Neural progenitor cell (in vitro differentiated cells): ENCODE data around the gene HOMER2.

Experiments used
- CTCF ChIP-seq: fragments of 200-600 bp; sonication (generic); IDR thresholded peaks from 2 replicates; pipeline ENCODE4 v1.5.1; 2017; ENCODE audit warnings: antibody characterized with exemption, mild to moderate bottlenecking
- EZH2 ChIP-seq: fragments of 200-600 bp; sonication (generic); IDR thresholded peaks from 2 replicates; pipeline ENCODE4 v1.6.1; 2017; ENCODE audit warnings: antibody characterized with exemption, mild to moderate bottlenecking, moderate library complexity
- EZH2phosphoT487 ChIP-seq: fragments of 200-600 bp; sonication (generic); IDR thresholded peaks from 2 replicates; pipeline ENCODE4 v1.6.1; 2017; ENCODE audit warnings: antibody characterized with exemption

GRCh38 chr15:82921939-82922338, 30.6 kb downstream of the HOMER2 start:
- no peak for TF ChIP-seq CTCF
- TF ChIP-seq EZH2phosphoT487: no peak
- no peak for TF ChIP-seq EZH2
